AML-193 (cell line): ENCODE measurements around the gene TMEM91.
A peak's percentile ranks its signal among the peaks of the same experiment; 100 is the strongest.

Experiments
- DNase-seq, 2 experiments: peaks; one replicate each; lab custom pipeline; 2025; lab: John Stamatoyannopoulos, UW

TMEM91 gene

DNA sequence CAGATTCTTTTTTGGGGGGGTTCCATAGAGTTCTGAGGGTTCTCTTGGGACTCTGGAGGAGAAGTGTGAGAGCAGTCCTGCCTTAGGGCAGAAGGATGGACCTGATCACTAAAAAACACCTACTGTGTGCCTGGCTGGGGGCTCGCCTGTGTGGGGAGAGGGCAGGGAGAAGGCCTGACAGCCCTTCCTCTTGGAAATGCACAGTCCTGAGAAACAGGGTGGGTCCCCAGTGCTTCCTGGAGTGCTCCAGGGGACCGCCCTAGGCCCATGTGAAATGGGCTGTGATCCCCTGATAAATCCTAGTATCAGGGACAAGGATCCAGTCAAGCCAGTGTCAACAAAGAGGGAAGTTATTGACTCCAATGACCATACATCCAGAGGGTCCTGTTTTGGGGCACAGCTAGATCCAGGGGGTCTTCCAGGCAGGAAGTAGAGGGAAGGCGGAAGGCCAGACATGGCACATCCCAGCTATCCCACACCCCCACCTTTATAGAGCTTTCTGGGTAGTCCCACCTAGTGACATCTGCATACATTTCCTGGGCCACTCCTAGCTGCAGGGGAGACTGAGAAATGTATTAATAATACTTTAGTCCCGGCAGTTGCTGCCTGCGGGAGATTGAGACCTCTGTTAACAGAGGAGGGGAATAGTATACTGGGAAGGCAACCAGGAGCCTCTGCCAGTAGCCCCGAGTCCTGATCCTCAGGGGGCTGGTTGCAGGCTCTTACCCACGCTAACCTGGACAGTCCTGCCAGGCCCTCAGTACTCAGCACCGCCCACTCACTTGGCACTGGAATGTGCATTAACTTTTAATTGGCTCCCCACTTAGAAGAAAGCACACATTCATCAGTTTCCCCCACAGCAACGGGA is 35.0 kb downstream of the TMEM91 start:
- no peak for DNase-seq

DNA sequence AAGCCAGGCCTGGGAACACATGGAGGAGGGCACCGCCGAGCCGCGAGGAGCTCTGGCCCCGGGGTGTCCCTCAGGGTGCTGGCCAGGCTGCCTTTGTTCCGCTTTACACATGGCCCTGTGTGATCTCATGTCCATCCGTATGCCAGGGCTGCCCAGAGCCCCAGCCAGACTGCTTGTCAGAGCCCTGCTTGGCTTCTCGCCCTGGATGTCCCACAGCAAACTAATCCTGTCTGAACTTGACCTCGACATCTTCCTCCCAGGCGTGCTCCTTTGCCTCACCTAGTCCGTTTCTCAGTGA is 35.6 kb downstream of the TMEM91 start:
- no peak for DNase-seq

DNA sequence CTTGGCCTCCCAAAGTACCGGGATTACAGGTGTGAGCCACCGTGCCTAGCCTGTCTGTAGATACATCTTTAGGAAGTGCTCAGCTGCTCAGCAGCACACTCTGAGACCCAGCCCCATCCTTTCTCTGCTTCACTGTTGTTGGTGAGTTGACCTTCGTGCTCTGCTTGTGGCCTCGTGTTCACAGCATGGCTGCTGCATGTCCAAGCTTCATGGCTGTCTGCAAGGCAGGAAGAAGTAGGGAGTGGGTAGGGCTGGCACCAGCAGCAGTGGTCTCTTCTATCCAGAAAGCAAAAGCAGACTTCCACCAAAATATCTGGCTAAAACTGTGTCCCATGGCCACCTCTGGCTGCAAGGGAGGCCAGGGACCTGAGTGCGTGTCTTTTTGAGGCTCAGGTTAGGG is 36.6 kb downstream of the TMEM91 start:
- no peak for DNase-seq

DNA sequence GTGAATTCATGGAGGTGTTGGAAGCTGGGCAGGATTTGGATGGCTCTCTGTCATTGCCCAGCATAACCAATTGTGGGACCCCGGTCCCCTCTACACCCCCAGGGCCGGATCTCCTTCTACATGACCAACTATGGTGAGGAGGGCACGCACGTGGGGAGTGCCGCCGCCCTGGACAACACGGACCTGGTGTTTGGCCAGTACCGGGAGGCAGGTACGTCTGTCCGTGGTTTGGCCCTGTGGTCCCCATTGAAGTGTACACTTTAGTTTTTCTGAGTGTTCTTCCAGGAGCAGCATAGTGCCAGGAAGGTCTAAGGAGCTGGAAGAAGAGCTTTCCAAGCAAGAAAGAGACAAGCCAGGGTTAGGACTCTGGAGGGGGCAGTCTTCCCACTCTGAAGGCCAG is 37.6 kb downstream of the TMEM91 start:
- DNase-seq = no peak

DNA sequence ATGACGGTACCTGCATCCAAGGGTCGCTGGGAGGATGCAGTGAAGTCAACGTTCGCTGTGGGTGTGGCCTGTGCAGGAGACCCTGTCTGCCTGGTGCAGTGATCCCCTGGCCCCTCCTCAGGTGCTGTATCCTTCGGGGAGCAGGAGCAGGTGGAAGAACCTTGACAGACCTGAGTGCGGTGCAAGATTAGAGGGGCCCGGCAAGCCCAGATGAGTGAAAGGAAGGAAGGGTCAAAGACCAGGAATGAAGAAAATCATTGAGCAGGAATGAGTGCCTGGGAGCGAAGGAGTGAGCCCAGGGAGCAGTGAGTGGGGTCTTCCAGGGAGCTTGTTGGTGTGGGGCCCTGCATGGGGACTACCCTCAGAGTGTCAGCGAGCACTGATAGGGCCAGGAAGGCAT is 38.1 kb downstream of the TMEM91 start:
- no peak for DNase-seq

DNA sequence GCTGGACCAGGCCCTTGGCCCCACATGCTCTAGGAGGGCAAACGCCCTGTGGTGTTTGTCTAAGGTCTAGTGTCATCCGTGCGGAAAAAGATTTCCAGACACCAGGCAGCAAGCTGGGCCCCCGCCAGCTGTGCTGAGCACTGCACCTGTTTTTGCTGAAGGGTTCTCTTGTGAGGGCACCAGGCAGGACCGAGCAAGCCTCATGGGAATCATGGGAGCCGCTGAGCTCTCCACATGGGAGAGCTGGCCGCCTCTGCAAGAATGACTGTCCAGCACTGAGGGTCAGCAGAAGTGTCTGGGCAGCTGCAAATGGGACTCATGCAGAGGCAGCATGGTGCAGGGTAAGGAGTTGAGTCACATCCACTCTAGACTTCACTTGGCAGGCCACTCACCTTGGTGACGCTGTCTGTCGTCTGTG is 38.8 kb downstream of the TMEM91 start:
- no peak for DNase-seq

GRCh38 chr19:41416194-41416674 is 39.9 kb downstream of the TMEM91 start:
- DNase-seq = no peak

DNA sequence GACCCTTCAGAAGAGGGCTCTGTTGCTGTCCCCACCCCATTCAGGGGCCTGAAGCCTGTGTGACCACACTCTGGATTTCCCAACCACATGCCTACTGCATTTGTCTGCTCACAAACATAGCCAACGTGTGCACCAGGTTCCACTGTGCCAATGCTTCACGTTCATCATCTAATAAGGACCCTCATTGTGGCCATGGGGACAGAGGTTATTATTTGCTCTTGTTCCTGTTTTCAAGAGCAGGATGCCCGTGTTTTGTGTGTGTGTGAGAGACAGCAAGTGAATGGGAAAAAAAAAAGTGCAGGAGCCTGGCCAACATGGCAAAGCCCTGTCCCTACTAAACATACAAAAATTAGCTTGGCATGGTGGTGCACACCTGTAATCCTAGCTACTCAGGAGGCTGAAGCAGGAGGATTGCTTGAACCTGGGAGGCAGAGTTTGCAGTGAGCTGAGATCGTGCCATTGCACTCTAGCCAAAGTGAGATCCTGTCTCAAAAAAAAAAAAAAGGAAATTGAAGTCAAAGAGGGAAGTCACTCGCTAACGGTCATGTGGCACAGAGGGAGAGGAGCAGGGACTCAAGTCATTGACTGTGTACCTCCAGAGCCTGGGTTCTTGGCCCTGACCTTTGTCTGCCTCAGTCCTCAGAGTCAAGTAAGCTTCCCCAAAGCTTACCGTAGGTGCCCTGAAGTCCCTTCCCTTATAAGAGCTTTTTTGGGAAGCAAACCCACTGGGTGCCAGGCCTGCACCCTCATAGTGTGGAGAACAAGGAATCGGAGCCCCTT is 44.0 kb downstream of the TMEM91 start:
- DNase-seq = peak; percentile 81 to 87

DNA sequence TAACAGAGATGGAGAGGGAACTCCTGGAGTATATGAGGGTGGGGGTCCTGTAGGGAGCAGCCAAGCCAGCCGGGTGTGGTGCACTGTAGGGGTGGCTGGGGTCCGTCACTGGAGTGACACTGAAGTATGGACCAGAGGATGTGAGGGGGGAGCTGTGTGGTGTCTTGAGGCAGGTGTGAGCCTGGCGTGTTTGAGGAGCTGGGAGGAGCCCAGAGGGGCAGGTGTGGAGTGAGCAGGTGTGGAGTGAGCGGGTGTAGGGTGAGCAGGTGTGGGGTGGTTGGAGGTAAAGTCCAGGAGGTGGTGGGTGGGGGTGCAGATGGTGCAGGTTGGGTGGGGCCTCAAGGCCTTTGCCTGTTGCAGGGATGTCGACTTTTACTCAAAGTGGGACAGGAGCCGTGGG is 45.0 kb downstream of the TMEM91 start:
- no peak for DNase-seq

DNA sequence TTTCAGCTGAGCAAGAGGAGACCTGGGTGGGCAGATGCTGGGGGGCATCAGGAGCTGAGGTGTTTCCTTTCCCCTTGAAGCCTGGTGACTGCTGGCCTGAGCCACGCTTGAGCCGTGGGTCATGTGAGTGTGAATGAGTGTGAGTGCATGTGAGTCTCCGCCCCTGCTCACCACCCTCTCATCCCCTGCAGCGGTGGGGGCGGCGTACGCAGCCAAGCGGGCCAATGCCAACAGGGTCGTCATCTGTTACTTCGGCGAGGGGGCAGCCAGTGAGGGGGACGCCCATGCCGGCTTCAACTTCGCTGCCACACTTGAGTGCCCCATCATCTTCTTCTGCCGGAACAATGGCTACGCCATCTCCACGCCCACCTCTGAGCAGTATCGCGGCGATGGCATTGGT is 45.6 kb downstream of the TMEM91 start:
- no peak for DNase-seq

DNA sequence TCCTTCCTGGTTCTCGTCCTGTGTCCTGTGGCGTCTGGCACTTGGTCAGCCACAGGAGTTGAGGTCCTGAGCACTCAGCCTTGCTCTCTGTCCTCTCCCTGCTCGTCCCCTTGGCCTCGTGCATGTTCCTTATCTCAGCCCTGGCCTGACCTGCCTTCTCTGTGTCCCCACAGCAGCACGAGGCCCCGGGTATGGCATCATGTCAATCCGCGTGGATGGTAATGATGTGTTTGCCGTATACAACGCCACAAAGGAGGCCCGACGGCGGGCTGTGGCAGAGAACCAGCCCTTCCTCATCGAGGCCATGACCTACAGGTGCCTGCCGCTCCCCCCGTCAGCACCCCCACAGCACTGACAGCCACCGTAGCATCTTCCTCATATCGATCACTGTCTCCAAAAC is 46.1 kb downstream of the TMEM91 start:
- no peak for DNase-seq

- no peak for DNase-seq
These were observed 46.6 kb downstream of the TMEM91 start for GRCh38 chr19:41422955-41423354.

DNA sequence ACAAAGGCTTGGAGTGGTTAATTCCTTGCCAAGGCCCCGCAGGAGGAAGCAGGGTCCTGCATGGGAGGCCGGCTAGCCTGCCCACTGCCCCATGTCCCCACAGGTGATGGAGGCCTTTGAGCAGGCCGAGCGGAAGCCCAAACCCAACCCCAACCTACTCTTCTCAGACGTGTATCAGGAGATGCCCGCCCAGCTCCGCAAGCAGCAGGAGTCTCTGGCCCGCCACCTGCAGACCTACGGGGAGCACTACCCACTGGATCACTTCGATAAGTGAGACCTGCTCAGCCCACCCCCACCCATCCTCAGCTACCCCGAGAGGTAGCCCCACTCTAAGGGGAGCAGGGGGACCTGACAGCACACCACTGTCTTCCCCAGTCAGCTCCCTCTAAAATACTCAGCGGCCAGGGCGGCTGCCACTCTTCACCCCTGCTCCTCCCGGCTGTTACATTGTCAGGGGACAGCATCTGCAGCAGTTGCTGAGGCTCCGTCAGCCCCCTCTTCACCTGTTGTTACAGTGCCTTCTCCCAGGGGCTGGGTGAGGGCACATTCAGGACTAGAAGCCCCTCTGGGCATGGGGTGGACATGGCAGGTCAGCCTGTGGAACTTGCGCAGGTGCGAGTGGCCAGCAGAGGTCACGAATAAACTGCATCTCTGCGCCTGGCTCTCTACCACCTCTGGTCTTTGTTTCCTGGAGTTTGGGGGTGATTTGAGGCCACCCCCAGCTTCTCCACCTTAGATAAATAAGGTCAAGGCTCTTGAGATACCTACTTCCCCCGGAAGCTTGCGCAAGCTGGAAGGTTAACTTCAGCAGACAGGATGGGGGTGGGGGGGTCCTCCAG is 48.2 kb downstream of the TMEM91 start:
- DNase-seq = peak in 1 of 2 experiments; percentile 39

GRCh38 chr19:41425174-41426115 is 49.1 kb downstream of the TMEM91 start:
- DNase-seq = no peak

- DNase-seq = no peak
These were observed 49.9 kb downstream of the TMEM91 start for GRCh38 chr19:41426116-41426841.

GRCh38 chr19:41426952-41427646 is 50.8 kb downstream of the TMEM91 start, which contains the start of gene B3GNT8:
TSS of gene B3GNT8 (minus strand) at chr19:41427374. CDS start at chr19:41426778, 596 bp downstream.
- peak; percentile 62 to 71 for DNase-seq

DNA sequence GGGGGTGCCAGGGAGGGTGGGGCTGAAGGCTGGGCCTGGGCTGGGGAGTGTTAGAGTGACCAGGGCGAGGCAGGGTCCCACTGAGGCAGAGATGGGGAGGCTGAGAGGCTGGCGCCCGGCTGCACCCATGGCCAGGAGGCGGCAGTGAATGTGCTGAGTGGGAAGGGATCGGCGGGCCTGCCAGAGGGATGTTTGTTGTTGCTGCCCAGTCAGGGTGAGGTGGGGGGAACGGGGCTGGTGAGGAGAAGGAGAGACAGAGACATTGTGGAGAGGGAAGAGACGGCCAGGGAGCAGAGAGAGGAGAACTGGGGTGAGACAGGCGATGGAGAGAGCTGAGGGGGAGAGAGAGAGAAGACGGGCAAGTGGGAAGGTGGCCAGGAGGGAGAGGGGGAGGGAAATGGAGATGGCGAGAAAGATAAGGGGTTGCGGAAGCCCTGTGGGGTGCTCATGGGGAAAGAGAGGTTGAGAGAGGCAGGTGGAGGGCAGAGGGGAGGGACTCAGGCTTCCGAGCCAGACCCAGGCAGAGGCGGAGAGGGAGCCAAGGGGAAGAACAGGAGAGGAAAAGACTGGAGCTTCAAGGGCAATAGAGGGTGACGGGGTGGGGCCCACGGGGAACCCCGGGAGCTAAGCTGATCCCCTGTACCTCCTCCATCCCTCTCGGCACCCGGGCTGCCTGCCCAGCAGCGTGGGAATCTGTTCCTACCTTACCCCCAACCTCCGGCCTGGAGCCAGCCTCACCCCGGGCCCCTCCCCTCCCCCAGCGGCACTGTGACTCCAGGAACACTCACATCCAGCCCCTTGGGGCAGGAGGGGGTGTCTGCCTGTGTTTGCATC is 51.5 kb downstream of the TMEM91 start:
- DNase-seq = peak; percentile 44 to 59

DNA sequence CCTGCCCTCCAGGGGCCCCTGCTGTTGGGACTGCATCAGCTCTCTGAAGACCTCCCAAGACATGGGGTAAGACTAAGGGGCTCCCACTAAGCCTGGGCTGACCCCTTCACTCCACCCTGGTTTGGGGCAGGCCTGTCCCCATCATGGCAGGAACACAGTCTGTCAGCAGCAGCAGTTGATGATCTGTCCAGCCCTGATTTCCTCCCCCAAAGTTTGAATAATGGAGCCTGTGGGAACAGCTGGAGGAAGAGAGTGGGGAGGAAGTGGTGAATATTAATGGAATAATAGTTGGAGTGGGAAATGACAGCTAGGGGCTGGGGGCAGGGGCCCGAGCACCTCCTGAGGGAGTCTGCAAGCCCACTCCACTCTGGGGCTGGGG is 52.1 kb downstream of the TMEM91 start:
- DNase-seq = no peak

DNA sequence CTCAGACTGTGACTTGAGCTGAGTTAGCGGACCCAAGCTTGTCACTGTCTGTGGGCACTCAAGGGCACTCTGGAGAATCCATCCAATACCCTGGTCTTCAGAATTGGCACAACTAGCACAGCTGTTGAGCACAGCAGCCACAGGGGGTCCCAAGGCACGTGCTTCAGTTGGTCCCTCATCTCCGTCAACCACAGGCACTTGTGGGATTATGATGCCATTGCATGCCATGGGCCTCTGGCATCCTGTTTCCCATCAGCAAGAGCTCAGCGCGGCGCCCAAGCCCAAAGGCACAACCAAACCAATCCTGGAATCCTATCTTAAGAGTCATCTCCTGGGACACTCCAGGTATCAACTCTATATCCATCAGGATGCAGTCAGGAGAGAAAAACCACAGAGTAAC is 54.6 kb downstream of the TMEM91 start:
- no peak for DNase-seq
